Fibroblast of villous mesenchyme (primary cell): ENCODE results near the gene GABRA6. TPM values are rescaled to one million over a fixed set of nuclear protein-coding genes. Genes with fewer than 3 reads are reported as not detected.

Source experiments
- DNase-seq: peaks from one replicate; pipeline ENCODE4 v3.0.0-alpha.2; 2010; ENCODE audit warnings: low read depth
- H3K4me3 ChIP-seq: 2 replicates; pipeline ENCODE4 v1.5.1; 2011; ENCODE audit warnings: low read depth, mild to moderate bottlenecking, low read length
- total RNA-seq: library from RNA; depleted of rRNA; stranded (reverse); fragments of >200 nt; gene quantifications from 2 replicates; pipeline ENCODE4 v1.2.3, GENCODE V29; 2012
- TF ChIP-seq, protein P1 (sequence below): IDR thresholded peaks from 2 replicates; pipeline ENCODE4 v1.5.1; 2012; ENCODE audit warnings: low read depth, mild to moderate bottlenecking, low read length; ENCODE audit not compliant: insufficient read depth

The GABRA6 gene
- total RNA-seq, 1 donor, result not detected

DNA sequence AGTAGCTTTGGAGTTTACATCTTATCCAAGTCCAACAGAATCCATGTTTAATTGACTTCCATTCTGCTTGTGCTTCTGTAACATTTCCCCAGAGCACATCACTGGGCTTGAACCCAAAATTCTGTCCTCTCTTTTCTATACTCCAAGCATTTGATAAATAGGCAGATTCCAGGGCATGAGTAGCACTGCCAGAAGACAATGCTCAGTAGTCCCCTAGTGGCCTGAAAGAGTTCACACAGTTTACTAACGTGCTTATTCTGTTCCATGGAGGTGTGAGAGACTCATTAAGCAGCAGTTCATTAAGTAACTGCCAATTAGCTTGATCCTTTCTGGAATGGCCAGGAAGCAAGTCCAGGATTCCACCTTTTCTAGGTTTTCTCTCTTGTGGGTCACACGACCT is 9.4 kb upstream of the GABRA6 start:
- no peak for DNase-seq
- TF ChIP-seq, protein P1, sequence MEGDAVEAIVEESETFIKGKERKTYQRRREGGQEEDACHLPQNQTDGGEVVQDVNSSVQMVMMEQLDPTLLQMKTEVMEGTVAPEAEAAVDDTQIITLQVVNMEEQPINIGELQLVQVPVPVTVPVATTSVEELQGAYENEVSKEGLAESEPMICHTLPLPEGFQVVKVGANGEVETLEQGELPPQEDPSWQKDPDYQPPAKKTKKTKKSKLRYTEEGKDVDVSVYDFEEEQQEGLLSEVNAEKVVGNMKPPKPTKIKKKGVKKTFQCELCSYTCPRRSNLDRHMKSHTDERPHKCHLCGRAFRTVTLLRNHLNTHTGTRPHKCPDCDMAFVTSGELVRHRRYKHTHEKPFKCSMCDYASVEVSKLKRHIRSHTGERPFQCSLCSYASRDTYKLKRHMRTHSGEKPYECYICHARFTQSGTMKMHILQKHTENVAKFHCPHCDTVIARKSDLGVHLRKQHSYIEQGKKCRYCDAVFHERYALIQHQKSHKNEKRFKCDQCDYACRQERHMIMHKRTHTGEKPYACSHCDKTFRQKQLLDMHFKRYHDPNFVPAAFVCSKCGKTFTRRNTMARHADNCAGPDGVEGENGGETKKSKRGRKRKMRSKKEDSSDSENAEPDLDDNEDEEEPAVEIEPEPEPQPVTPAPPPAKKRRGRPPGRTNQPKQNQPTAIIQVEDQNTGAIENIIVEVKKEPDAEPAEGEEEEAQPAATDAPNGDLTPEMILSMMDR, result no peak
- no peak overlapping the region for H3K4me3 ChIP-seq

DNA sequence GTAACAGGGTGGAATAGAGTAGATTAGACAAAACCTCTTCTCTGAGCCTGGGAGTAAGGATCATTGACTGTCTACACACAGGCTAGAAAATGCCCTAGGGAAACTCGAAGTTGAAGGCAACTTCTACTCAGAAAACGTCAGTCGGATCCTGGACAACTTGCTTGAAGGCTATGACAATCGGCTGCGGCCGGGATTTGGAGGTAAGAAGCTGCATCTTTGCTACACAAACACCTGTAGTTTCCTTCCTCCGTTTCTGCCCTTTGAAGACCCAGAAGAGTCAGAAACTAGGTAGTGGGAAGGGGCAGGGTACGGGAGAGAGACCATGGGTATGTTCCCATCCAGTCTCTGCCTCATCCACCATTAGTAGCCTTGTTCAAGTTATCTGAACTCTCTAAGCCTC is 628 bp downstream of the GABRA6 start:
- no peak overlapping the region for H3K4me3 ChIP-seq
- DNase-seq, result no peak
- TF ChIP-seq, protein P1, result no peak

DNA sequence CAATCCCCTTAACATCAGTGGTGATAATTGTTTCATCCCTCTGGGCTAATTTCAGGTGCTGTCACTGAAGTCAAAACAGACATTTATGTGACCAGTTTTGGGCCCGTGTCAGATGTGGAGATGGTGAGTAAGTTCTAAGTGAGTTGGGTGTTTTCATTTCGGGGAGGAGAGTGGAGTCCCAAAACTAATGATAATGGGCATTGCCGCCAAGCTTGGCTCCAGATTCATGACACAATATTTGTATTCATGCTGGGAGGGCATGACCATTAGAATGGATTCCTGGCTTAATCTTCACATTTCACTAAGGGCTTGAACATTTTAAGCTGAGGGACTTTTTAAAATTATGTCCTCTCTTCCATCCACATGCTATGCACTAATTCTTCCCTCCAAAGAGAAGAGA is 1.4 kb downstream of the GABRA6 start:
- no peak overlapping the region for H3K4me3 ChIP-seq
- TF ChIP-seq, protein P1, result no peak
- no peak for DNase-seq

DNA sequence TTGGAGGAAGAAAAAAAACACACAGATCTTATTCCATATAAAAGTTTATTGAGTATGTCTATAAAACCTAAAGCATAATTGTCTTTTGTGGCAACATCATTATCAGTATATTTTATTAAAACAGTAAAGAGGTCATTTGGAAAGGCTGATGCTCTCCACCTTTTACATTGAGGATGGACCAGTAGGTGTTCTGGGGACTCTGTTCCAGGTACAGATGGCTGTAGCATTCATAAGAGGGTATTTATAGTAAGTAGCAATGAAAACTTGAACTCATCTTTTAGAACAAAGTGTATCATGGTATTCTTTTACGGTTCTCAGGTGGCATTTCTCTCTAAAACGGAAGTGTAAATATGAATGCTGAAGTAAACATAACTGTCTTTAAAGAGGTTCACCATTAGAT is 1.8 kb downstream of the GABRA6 start:
- TF ChIP-seq, protein P1, result no peak
- no peak for DNase-seq

DNA sequence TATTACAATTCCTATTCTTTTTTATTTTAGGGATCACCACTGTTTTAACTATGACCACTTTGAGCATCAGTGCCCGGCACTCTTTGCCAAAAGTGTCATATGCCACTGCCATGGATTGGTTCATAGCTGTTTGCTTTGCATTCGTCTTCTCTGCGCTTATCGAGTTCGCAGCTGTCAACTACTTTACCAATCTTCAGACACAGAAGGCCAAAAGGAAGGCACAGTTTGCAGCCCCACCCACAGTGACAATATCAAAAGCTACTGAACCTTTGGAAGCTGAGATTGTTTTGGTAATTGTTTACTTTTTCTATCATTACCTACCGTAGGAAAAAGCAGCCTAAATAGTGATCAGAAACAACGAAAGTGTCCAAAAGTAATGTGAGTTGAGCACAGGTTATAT is 6.4 kb downstream of the GABRA6 start:
- TF ChIP-seq, protein P1, result no peak
- no peak for DNase-seq
- H3K4me3 ChIP-seq, result no peak overlapping the region

More for the DNA sequence above, 1.8 kb downstream of the GABRA6 start:
- no peak overlapping the region for H3K4me3 ChIP-seq

DNA sequence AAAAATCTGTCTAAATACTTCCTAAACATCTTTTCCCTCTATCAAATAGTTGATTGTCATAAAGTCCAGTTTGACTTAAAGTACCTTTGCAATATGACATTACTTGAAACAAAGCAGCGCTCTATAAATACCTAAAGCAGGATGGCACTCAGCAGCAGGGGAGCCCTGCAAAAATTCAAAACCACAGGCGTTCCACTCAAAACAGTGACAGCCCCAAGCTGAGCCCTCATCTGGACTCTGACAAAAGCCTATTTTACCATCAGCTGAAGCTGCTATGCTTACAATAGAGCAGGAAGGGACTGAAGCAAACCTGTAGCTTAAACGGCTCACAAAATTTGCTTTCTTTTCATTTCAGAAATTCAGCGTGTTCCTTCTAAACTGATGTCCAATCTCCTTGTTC is 11.5 kb downstream of the GABRA6 start:
- TF ChIP-seq, protein P1, result no peak
- DNase-seq, result no peak
- no peak overlapping the region for H3K4me3 ChIP-seq

DNA sequence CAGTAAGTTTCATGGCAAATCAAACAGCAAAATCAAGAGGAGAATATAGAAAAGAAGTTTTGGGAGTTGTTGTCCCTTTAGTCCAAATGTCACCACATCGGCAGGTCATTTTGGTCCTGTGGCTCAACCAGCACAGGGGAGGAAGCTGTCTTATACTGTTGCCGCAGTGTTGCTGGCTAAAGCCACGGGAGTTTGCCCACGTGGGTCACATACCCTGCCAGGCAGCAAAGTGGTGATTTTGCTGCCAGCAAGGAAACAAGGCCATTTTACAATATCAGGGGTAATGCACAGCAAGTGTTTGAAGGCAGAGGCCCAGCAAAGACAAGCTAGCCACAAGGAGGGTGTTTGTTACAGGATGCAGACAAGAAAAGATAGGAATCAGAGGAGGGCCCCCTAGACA is 14.5 kb downstream of the GABRA6 start:
- H3K4me3 ChIP-seq, result no peak overlapping the region
- no peak for DNase-seq
- TF ChIP-seq, protein P1, result no peak
